Stomach (tissue), 4 donors: ENCODE measurements around the gene DOCK3.

Experiments used
- POLR2AphosphoS5 ChIP-seq, 3 donors: sonication (generic); formaldehyde crosslinking; IDR thresholded peaks; one replicate each; pipeline ENCODE4 v1.6.1; 2016; ENCODE audit warnings: antibody characterized with exemption in 3 of 3
- TF ChIP-seq, protein P1 (sequence below), 7 experiments: fragments of 450-650 bp in 4 of 7; fragments of 200-600 bp in 3 of 7; sonication (generic) in 3 of 7; IDR thresholded peaks; one replicate each; pipeline ENCODE4 v1.5.1; 2016 to 2019; ENCODE audit warnings: antibody characterized with exemption in 7 of 7, control low read depth in 2 of 7, mild to moderate bottlenecking in 1 of 7

DNA sequence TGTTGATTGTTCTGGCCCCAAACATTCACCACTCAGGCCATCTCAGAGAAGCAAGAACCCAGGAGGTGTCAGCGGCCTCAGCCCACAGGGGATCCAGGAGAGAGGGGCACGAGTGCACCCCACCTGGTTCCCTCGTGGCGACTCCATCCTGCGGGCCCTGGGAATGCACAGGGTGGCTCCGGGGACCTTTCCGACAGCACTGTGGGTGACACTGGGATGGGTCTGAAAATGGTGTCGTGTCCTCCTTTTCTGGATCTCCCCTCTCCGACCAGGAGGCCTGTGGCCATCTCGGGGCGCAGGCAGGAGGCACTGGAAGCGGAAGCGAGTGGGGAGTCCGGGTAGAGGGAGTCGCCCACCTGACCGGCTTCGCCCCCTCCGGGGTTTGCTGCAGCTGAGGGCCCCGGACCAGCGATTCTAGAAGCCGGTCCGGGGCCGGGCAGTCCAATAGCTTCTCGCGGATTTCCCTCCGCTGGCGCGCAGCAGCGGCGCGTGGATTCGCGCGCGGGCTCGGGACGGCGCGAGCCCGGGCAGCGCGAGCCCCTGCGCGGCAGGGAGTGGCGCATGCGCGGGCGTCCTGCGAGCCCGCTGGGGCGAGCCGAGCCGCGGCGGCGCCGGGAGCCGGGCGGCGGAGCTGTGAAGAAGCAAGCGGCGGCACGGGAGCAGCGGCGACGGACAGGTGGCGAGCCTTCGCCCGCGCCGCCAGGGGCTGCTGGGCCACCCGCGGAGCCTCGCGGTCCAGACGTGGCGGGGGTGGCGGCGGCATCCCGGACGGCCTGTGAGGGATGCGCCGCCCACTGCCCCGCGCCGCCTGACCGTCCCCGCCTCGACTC is at the start of gene DOCK3:
- TF ChIP-seq POLR2AphosphoS5 (IDR thresholded peaks at IDR 0.05): no peak
- TF ChIP-seq, protein P1, sequence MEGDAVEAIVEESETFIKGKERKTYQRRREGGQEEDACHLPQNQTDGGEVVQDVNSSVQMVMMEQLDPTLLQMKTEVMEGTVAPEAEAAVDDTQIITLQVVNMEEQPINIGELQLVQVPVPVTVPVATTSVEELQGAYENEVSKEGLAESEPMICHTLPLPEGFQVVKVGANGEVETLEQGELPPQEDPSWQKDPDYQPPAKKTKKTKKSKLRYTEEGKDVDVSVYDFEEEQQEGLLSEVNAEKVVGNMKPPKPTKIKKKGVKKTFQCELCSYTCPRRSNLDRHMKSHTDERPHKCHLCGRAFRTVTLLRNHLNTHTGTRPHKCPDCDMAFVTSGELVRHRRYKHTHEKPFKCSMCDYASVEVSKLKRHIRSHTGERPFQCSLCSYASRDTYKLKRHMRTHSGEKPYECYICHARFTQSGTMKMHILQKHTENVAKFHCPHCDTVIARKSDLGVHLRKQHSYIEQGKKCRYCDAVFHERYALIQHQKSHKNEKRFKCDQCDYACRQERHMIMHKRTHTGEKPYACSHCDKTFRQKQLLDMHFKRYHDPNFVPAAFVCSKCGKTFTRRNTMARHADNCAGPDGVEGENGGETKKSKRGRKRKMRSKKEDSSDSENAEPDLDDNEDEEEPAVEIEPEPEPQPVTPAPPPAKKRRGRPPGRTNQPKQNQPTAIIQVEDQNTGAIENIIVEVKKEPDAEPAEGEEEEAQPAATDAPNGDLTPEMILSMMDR (IDR thresholded peaks at IDR 0.05): no peak
